ENCODE measurements around the gene ATP2A3. TPM values are rescaled to one million over a fixed set of nuclear protein-coding genes. Genes with fewer than 3 reads are reported as not detected.
A peak's percentile ranks its signal among the peaks of the same experiment; 100 is the strongest.

Gene ATP2A3
- total RNA-seq, 1 donor from 2014 or later, result 7.7 TPM

- intact Hi-C loops (cut with DNase I), result no loop called here
- ATAC-seq (no peak), DNase-seq (ENCODE audit: missing footprints) (no peak)
These were observed 74.0 kb downstream of the ATP2A3 start for GRCh38 chr17:3890082-3890877.

- intact Hi-C loops (cut with DNase I), result no loop called here
These were observed 74.8 kb downstream of the ATP2A3 start for GRCh38 chr17:3889325-3890012.

GRCh38 chr17:3888343-3889171 is 75.7 kb downstream of the ATP2A3 start:
- DNase-seq (ENCODE audit: missing footprints), result peak; percentile 82
- peak; percentile 12 for ATAC-seq
- intact Hi-C loops (cut with DNase I), result no loop called here

More at GRCh38 chr17:3889325-3890012, 74.8 kb downstream of the ATP2A3 start:
- ATAC-seq, result no peak
- no peak for DNase-seq (ENCODE audit: missing footprints)

GRCh38 chr17:3887804-3888203 is 76.4 kb downstream of the ATP2A3 start:
- ATAC-seq (no peak), DNase-seq (ENCODE audit: missing footprints) (no peak)
- intact Hi-C loops (cut with DNase I), result no loop called here

- ATAC-seq (no peak), DNase-seq (ENCODE audit: missing footprints) (no peak)
- intact Hi-C loops (cut with DNase I), result no loop called here
These were observed 76.8 kb downstream of the ATP2A3 start for GRCh38 chr17:3887394-3887793.

GRCh38 chr17:3886776-3887175 is 77.5 kb downstream of the ATP2A3 start:
- peak; percentile 84 for DNase-seq (ENCODE audit: missing footprints)
- peak; percentile 22 for ATAC-seq
- intact Hi-C loops (cut with DNase I), result no loop called here

- ATAC-seq (no peak), DNase-seq (ENCODE audit: missing footprints) (no peak)
- intact Hi-C loops (cut with DNase I), result no loop called here
These were observed 78.3 kb downstream of the ATP2A3 start for GRCh38 chr17:3885970-3886369.

- intact Hi-C loops (cut with DNase I), result no loop called here
- no peak for ATAC-seq
- DNase-seq (ENCODE audit: missing footprints), result no peak
These were observed 79.0 kb downstream of the ATP2A3 start for GRCh38 chr17:3885271-3885670.

- intact Hi-C loops (cut with DNase I), result no loop called here
- ATAC-seq, result no peak
These were observed 80.0 kb downstream of the ATP2A3 start for GRCh38 chr17:3884188-3884587.

GRCh38 chr17:3882276-3882675 is 82.0 kb downstream of the ATP2A3 start:
- ATAC-seq, result no peak
- intact Hi-C loops (cut with DNase I), result no loop called here
- no peak for DNase-seq (ENCODE audit: missing footprints)

More at GRCh38 chr17:3884188-3884587, 80.0 kb downstream of the ATP2A3 start:
- no peak for DNase-seq (ENCODE audit: missing footprints)

- DNase-seq (ENCODE audit: missing footprints), result no peak
- intact Hi-C loops (cut with DNase I), result no loop called here
- ATAC-seq, result no peak
These were observed 83.3 kb downstream of the ATP2A3 start for GRCh38 chr17:3880983-3881382.

- peak; percentile 55 for DNase-seq (ENCODE audit: missing footprints)
- ATAC-seq, result peak; percentile 37
- intact Hi-C loops (cut with DNase I), result no loop called here
These were observed 84.4 kb downstream of the ATP2A3 start for GRCh38 chr17:3879591-3880417.

GRCh38 chr17:3879186-3879585 is 85.1 kb downstream of the ATP2A3 start:
- intact Hi-C loops (cut with DNase I), result no loop called here
- DNase-seq (ENCODE audit: missing footprints) (peak; percentile 76), ATAC-seq (peak; percentile 68)

- no peak for ATAC-seq
- intact Hi-C loops (cut with DNase I), result no loop called here
- no peak for DNase-seq (ENCODE audit: missing footprints)
These were observed 87.0 kb downstream of the ATP2A3 start for GRCh38 chr17:3877220-3877619.

- ATAC-seq, result no peak
These were observed 88.9 kb downstream of the ATP2A3 start for GRCh38 chr17:3875317-3875716.

More at GRCh38 chr17:3875317-3875716, 88.9 kb downstream of the ATP2A3 start:
- intact Hi-C loops (cut with DNase I), result no loop called here
- peak; percentile 53 for DNase-seq (ENCODE audit: missing footprints)

All from Right ventricle myocardium inferior (tissue), 1 donor.